Osteocyte (in vitro differentiated cells): ENCODE results near the gene CTPS2. TPM values are rescaled to one million over a fixed set of nuclear protein-coding genes. Genes with fewer than 3 reads are reported as not detected.
"Not testable (repeated sequence)": the region's sequence is repeated elsewhere in the genome, so short reads cannot be mapped to it uniquely, and the experiment has no call there.

Experiments used
- DNase-seq: peaks from one replicate; pipeline ENCODE4 v3.0.0; 2021; ENCODE audit warnings: mixed read lengths; ENCODE audit not compliant: unreplicated experiment; ENCODE audit errors: extremely low spot score
- H3K27ac Mint-ChIP-seq: one replicate; pipeline ENCODE4 v1.8.0; 2021; ENCODE audit warnings: mild to moderate bottlenecking, mixed read lengths; ENCODE audit not compliant: unreplicated experiment
- H3K27me3 Mint-ChIP-seq: one replicate; pipeline ENCODE4 v1.8.0; 2021; ENCODE audit warnings: mixed read lengths; ENCODE audit not compliant: unreplicated experiment
- H3K36me3 Mint-ChIP-seq: one replicate; pipeline ENCODE4 v1.8.0; 2021; ENCODE audit warnings: mixed read lengths; ENCODE audit not compliant: unreplicated experiment
- H3K4me1 Mint-ChIP-seq: one replicate; pipeline ENCODE4 v1.8.0; 2021; ENCODE audit warnings: mixed read lengths; ENCODE audit not compliant: unreplicated experiment
- H3K4me3 Mint-ChIP-seq: one replicate; pipeline ENCODE4 v1.8.0; 2021; ENCODE audit warnings: mild to moderate bottlenecking, moderate library complexity, mixed read lengths; ENCODE audit not compliant: unreplicated experiment
- H3K9me3 Mint-ChIP-seq: one replicate; pipeline ENCODE4 v1.8.0; 2021; ENCODE audit warnings: mixed read lengths; ENCODE audit not compliant: unreplicated experiment
- total RNA-seq: library from RNA; stranded (reverse); gene quantifications from 2 replicates; pipeline ENCODE4 v1.2.1, GENCODE V29; 2021
- TF ChIP-seq, protein P1 (sequence below): fragments of 200-600 bp; sonication (generic); IDR thresholded peaks from 2 replicates; pipeline ENCODE4 v1.5.0; 2021; ENCODE audit warnings: antibody characterized with exemption, mild to moderate bottlenecking, moderate library complexity

CTPS2 gene
- total RNA-seq, 1 donor from 2014 or later = 37.1 TPM

DNA sequence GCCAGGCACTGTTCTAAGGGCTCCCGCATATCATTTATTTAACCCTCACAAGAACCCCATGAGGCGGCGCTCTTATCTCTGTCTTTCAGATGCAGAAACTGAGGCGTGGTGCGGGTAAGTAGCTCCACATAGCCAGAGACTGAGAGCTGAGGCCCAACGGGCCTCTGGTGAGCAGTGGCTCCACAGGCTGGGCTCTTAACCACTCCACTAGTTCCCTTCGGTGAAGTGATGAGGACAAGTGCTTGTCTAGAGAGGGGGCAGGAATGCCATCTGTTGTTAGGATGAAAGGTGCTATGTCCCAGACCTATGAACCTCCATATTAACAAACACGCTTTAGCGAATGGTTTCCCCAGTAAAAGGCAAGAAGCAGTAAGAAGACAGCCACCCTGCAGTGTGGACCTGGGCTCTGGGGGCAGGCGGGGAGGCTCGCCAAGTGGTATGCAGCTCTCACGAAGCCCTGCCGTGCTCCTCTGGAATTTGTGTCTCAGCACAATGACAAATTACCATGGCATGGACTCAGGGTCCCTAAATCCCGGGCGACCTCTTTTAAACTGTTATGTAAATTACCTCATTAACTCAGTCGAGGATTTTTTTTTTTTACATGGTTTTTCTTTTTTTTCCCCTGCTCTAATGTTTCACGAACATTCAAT lies 83.4 kb downstream of the CTPS2 start:
- H3K4me1 Mint-ChIP-seq = peaks cover 29% of the 10 kb centered on the region
- no peaks in the 10 kb centered on the region for H3K9me3 Mint-ChIP-seq
- no peaks in the 10 kb centered on the region for H3K27me3 Mint-ChIP-seq
- peak overlapping the region; percentile 37 for H3K27ac Mint-ChIP-seq
- peaks cover 21% of the 10 kb centered on the region for H3K36me3 Mint-ChIP-seq
- DNase-seq = no peak
- TF ChIP-seq, protein P1, sequence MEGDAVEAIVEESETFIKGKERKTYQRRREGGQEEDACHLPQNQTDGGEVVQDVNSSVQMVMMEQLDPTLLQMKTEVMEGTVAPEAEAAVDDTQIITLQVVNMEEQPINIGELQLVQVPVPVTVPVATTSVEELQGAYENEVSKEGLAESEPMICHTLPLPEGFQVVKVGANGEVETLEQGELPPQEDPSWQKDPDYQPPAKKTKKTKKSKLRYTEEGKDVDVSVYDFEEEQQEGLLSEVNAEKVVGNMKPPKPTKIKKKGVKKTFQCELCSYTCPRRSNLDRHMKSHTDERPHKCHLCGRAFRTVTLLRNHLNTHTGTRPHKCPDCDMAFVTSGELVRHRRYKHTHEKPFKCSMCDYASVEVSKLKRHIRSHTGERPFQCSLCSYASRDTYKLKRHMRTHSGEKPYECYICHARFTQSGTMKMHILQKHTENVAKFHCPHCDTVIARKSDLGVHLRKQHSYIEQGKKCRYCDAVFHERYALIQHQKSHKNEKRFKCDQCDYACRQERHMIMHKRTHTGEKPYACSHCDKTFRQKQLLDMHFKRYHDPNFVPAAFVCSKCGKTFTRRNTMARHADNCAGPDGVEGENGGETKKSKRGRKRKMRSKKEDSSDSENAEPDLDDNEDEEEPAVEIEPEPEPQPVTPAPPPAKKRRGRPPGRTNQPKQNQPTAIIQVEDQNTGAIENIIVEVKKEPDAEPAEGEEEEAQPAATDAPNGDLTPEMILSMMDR = no peak
- H3K4me3 Mint-ChIP-seq = peak overlapping the region; percentile 36

DNA sequence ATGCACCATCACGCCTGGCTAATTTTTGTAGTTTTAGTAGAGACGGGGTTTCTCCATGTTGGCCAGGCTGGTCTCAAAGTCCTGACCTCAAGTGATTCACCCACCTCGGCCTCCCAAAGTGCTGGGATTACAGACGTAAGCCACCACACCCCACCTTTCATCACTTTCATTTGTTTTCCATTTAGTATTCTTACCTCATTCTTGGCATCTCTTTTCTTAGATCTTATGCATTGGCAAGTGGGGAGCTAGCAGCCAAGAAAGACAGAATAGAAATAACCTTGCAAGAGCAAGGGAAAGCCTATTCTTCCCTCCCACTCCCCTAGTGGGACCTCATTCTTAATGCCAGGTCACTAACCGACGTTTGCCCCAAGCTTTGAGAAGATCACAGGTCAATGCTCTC lies 84.0 kb downstream of the CTPS2 start:
- DNase-seq, H3K27me3 Mint-ChIP-seq, H3K4me3 Mint-ChIP-seq, H3K27ac Mint-ChIP-seq, H3K9me3 Mint-ChIP-seq: not testable (repeated sequence)
- Mint-ChIP-seq H3K36me3 (peaks cover 22% of the 10 kb centered on the region), H3K4me1 (peaks cover 23% of the 10 kb centered on the region)

DNA sequence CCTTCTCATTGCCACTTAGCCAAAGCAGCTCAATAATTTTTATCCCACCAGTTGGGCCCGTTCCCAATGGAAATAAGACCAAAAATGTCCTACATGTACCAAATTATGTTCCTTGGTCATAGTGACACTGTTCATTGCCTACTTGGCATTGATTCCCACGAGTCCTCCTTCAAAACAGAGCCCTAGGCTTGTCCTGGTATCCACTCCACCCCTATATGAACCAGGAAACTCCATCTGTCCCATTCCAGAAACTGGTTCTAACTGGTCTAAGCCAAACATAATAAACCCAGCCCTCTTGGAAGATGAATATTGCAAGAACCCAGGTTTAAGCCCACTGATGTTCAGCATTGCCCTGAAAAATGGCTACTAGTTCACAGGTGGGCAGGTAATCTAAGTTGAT lies 93.4 kb downstream of the CTPS2 start:
- peaks cover 38% of the 10 kb centered on the region for H3K36me3 Mint-ChIP-seq
- peaks cover 6% of the 10 kb centered on the region for H3K9me3 Mint-ChIP-seq
- H3K27ac Mint-ChIP-seq = no peak overlapping the region
- H3K4me3 Mint-ChIP-seq = no peak overlapping the region
- no peak for DNase-seq
- H3K4me1 Mint-ChIP-seq = no peaks in the 10 kb centered on the region
- TF ChIP-seq, protein P1 = no peak
- no peaks in the 10 kb centered on the region for H3K27me3 Mint-ChIP-seq

DNA sequence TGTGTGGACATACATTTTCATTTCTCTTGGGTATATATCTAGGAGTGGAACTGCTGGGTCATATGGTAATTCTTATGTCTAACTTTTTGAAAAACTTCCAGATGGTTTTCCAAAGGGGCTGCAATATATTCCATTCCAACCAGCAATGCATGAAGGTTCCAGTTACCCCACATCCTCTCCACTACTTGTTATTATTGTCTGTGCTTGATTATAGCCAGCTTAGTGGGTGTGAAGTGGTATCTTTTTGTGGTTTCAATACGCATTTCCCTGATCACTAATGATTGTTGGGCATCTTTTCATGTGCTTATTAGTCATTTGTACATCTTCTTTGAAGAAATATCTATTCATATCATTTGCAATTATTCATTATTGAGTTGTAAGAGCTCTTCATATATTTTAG lies 94.0 kb downstream of the CTPS2 start:
- Mint-ChIP-seq H3K27ac (no peak overlapping the region), H3K4me1 (no peaks in the 10 kb centered on the region), H3K9me3 (peaks cover 6% of the 10 kb centered on the region), H3K4me3 (no peak overlapping the region), H3K27me3 (no peaks in the 10 kb centered on the region), H3K36me3 (peaks cover 41% of the 10 kb centered on the region)
- no peak for DNase-seq
- TF ChIP-seq, protein P1 = no peak

DNA sequence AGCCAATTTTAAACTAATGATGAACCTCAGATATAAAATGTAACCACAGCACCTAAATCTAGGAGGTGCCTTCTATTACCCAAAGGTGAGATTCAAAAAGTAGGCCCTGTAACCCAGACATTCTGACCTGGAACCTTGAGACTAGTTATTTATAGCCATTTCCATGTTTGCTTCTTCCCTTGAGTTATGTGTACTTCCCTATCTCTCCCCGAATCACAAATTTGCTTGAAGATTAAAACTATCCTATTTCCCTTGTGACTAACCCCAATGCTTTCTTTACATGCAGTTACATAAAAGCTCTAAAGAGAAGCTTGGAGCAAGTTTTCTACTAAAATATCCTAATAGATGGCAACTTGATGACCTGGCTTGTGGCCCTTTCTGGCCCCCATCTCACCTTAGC lies 95.1 kb downstream of the CTPS2 start:
- TF ChIP-seq, protein P1 = no peak
- H3K27me3 Mint-ChIP-seq = no peaks in the 10 kb centered on the region
- no peak overlapping the region for H3K4me3 Mint-ChIP-seq
- no peak for DNase-seq
- peaks cover 6% of the 10 kb centered on the region for H3K9me3 Mint-ChIP-seq
- H3K36me3 Mint-ChIP-seq = peaks cover 45% of the 10 kb centered on the region
- H3K27ac Mint-ChIP-seq = no peak overlapping the region
- no peaks in the 10 kb centered on the region for H3K4me1 Mint-ChIP-seq
